HL-60 (cell line): ENCODE data around the gene CST9L.

Experiments used
- DNase-seq, 2 experiments: peaks; one replicate each; pipeline ENCODE4 v3.0.0-alpha.2; 2010 to 2020; ENCODE audit warnings: low read depth in 1 of 2, low spot score in 1 of 2
- H3K27ac ChIP-seq: fragments of 250-450 bp; sonication (Bioruptor Pico); replicated peaks from 2 replicates; pipeline ENCODE4 v1.5.1; 2020; ENCODE audit warnings: mild to moderate bottlenecking, moderate library complexity
- H3K27me3 ChIP-seq: fragments of 250-450 bp; sonication (Bioruptor Pico); 2 replicates; pipeline ENCODE4 v1.5.1; 2021; ENCODE audit warnings: mild to moderate bottlenecking, moderate library complexity; ENCODE audit not compliant: insufficient read depth, poor library complexity, severe bottlenecking
- H3K4me3 ChIP-seq: replicated peaks from 2 replicates; pipeline ENCODE4 v1.5.1; 2011; ENCODE audit warnings: mild to moderate bottlenecking, control low read depth, low read length; ENCODE audit not compliant: insufficient read depth
- GABPA ChIP-seq: IDR thresholded peaks from 2 replicates; pipeline ENCODE4 v1.6.1; 2012; ENCODE audit warnings: low read depth
- POLR2AphosphoS5 ChIP-seq: IDR thresholded peaks from 2 replicates; pipeline ENCODE4 v1.6.1; 2012; ENCODE audit warnings: low read depth
- SPI1 ChIP-seq: IDR thresholded peaks from 2 replicates; pipeline ENCODE4 v1.6.1; 2012; ENCODE audit warnings: low read depth, mild to moderate bottlenecking, borderline replicate concordance
- TF ChIP-seq, protein P1 (sequence below): IDR thresholded peaks from 2 replicates; pipeline ENCODE4 v1.6.1; 2012; ENCODE audit warnings: low read depth; ENCODE audit not compliant: insufficient replicate concordance
- TF ChIP-seq, protein P2 (sequence below): IDR thresholded peaks from one replicate; pipeline ENCODE4 v1.5.1; 2011; ENCODE audit warnings: low read length, control low read depth, inconsistent platforms; ENCODE audit not compliant: insufficient read depth

The CST9L gene

DNA sequence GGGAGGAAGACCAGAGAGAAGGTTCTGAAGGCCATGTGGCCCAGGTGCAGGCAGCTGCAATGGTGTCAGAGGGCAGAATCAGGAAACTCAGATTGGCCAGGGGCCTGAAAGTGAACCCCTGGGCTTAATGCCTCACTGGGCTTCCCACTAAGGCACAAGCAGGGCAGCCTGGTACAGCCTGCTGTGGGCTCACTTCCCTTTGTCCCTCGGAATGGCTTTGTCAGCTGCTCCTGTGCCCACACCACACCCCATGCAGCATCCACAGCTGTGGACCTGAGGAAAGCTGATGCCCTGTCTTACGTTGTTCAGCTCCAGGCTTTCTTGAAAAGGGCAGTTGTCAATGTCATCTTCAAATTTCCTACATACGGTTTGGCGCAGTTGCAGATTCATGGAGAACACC, 35.0 kb upstream of the CST9L start:
- no peak for TF ChIP-seq SPI1
- TF ChIP-seq, protein P1, sequence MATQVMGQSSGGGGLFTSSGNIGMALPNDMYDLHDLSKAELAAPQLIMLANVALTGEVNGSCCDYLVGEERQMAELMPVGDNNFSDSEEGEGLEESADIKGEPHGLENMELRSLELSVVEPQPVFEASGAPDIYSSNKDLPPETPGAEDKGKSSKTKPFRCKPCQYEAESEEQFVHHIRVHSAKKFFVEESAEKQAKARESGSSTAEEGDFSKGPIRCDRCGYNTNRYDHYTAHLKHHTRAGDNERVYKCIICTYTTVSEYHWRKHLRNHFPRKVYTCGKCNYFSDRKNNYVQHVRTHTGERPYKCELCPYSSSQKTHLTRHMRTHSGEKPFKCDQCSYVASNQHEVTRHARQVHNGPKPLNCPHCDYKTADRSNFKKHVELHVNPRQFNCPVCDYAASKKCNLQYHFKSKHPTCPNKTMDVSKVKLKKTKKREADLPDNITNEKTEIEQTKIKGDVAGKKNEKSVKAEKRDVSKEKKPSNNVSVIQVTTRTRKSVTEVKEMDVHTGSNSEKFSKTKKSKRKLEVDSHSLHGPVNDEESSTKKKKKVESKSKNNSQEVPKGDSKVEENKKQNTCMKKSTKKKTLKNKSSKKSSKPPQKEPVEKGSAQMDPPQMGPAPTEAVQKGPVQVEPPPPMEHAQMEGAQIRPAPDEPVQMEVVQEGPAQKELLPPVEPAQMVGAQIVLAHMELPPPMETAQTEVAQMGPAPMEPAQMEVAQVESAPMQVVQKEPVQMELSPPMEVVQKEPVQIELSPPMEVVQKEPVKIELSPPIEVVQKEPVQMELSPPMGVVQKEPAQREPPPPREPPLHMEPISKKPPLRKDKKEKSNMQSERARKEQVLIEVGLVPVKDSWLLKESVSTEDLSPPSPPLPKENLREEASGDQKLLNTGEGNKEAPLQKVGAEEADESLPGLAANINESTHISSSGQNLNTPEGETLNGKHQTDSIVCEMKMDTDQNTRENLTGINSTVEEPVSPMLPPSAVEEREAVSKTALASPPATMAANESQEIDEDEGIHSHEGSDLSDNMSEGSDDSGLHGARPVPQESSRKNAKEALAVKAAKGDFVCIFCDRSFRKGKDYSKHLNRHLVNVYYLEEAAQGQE, result no peak
- no peak for TF ChIP-seq POLR2AphosphoS5
- TF ChIP-seq, protein P2, sequence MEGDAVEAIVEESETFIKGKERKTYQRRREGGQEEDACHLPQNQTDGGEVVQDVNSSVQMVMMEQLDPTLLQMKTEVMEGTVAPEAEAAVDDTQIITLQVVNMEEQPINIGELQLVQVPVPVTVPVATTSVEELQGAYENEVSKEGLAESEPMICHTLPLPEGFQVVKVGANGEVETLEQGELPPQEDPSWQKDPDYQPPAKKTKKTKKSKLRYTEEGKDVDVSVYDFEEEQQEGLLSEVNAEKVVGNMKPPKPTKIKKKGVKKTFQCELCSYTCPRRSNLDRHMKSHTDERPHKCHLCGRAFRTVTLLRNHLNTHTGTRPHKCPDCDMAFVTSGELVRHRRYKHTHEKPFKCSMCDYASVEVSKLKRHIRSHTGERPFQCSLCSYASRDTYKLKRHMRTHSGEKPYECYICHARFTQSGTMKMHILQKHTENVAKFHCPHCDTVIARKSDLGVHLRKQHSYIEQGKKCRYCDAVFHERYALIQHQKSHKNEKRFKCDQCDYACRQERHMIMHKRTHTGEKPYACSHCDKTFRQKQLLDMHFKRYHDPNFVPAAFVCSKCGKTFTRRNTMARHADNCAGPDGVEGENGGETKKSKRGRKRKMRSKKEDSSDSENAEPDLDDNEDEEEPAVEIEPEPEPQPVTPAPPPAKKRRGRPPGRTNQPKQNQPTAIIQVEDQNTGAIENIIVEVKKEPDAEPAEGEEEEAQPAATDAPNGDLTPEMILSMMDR, result no peak
- TF ChIP-seq GABPA, result no peak
- H3K4me3 ChIP-seq, result no peak overlapping the region
- peaks cover 3% of the 10 kb centered on the region for H3K27me3 ChIP-seq
- DNase-seq, result no peak
- no peak overlapping the region for H3K27ac ChIP-seq

DNA sequence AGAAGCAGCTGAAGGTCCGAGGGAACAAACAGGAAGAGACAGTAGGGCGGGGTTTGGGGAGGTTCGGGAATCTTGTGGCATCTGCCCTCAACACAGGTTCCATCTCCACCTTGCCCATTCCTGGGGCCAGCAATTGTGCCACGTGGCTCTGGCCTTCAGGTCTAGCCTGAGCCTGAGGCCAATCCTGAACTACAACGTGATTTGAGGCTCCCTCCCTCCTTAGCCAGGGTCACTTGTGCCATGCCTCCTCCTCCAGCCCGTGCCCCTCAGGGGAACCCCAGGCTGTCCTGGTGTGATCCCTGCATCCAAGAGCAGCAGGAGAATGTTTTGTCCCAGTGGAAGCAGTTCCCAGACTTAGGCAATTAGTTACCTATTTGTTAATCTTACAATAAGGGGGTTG, 34.4 kb upstream of the CST9L start:
- Histone ChIP-seq H3K27ac (no peak overlapping the region), H3K27me3 (peaks cover 3% of the 10 kb centered on the region), H3K4me3 (no peak overlapping the region)
- no peak for DNase-seq
- TF ChIP-seq, protein P2, result no peak
- TF ChIP-seq, protein P1, result no peak
- TF ChIP-seq SPI1 (no peak), GABPA (no peak), POLR2AphosphoS5 (no peak)

DNA sequence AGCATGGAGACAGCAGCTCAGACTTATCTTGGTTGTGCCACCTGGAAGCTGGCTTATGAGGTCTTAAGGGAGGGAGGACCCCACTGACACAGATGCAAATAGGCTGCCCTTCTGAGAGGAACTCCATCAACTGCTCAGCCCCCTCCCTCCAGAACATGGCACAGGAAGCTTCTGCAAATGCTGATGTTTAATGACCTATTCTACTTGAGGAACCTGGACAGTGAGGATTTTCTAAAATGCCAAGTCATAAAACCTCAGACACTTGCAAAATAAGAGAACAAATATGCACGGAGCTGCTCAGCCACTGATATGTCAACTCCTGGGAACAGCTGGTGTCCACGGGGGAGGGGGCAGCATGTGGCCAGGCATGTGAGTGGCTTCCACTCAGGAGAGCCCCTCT, 34.0 kb upstream of the CST9L start:
- TF ChIP-seq SPI1, result 0 out of 2 replicates have a peak, but pooled peaks have one; percentile 37
- TF ChIP-seq, protein P2, result no peak
- TF ChIP-seq POLR2AphosphoS5, result no peak
- Histone ChIP-seq H3K27me3 (peaks cover 3% of the 10 kb centered on the region), H3K27ac (no peak overlapping the region), H3K4me3 (no peak overlapping the region)
- peak in 1 of 2 experiments; percentile 51 for DNase-seq

DNA sequence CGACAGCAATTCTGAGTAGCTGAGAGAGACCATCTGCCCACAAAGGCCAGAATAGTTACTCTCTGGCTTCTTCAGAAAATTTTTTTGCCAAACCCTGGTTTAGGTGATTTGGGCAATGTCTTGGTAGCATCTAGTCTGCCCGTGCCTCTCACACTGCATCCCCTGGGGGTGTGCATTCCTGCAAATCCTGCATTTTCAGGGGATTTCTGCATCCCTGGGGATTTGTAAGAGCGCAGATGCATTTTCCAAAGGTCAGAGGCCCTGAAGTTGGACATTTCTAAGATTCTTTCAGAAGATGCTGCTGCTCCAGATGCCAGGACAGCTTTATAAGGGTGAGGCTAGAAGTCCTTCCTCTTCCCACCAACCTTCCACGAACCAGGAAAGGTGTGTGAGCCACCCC, 33.4 kb upstream of the CST9L start:
- TF ChIP-seq SPI1, result no peak
- TF ChIP-seq, protein P2, result no peak
- no peak for TF ChIP-seq GABPA
- no peak for TF ChIP-seq POLR2AphosphoS5
- TF ChIP-seq, protein P1, result no peak
- no peak for DNase-seq

More for the DNA sequence above, 33.4 kb upstream of the CST9L start:
- no peak overlapping the region for H3K4me3 ChIP-seq
- H3K27ac ChIP-seq, result no peak overlapping the region
- peaks cover 3% of the 10 kb centered on the region for H3K27me3 ChIP-seq
